ENCODE data around the gene TNFSF8. TPM values are rescaled to one million over a fixed set of nuclear protein-coding genes. Genes with fewer than 3 reads are reported as not detected.

TNFSF8 gene, protein sequence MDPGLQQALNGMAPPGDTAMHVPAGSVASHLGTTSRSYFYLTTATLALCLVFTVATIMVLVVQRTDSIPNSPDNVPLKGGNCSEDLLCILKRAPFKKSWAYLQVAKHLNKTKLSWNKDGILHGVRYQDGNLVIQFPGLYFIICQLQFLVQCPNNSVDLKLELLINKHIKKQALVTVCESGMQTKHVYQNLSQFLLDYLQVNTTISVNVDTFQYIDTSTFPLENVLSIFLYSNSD
- 0.92 TPM for total RNA-seq

DNA sequence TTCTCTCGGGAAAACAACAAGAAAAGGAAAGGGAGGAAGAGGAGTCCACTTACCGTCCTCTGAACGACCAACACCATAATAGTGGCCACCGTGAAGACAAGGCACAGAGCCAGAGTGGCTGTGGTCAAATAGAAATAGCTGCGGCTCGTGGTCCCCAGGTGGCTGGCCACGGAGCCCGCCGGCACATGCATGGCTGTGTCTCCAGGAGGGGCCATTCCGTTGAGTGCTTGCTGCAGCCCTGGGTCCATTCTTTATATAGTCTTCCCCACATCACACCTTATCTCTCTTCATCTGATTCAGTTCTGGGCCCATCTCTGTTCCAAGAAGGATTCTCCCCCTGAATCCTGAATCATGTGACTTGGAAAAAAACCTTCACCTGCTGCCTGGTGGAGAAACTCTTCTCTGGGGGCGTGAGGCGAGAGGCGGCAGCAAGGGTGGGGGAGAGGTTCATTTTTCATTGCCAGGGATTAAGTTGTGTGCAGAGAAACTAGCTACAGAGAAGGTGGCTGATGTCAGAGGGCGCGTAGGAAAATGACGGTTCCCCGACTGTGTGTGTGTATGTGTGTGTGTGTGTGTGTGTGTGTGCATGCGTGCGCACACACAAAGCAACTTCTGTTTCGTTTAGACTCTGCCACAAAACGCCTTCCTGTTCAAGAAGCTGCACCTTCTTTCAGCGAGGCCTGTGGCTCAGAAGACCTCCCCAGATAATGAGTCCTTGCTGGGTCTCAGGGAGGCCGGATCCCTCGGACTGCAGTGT is at the start of gene TNFSF8:
Gene TNFSF8, minus strand, starts transcription at position 536 of the 757 bp plus-strand sequence. Its CDS starts 288 bp downstream, at position 248.

Other genes starting within 250 kb of the TNFSF8 start
- gene TEX48, start 248.4 kb downstream of the TNFSF8 start, total RNA-seq: not detected
- 0.23 TPM for gene TNFSF15, start 124.6 kb downstream of the TNFSF8 start, total RNA-seq
- gene TNC, start 187.6 kb upstream of the TNFSF8 start, total RNA-seq: 112 TPM

All from diencephalon (tissue), 1 donor.